Nephron progenitor cell (in vitro differentiated cells): Measurements from ENCODE around the gene FAM227B.

Experiments used
- DNase-seq: peaks from one replicate; pipeline ENCODE4 v3.0.0; 2021
- H3K27ac Mint-ChIP-seq: 2 replicates; pipeline ENCODE4 v1.8.0; 2021; ENCODE audit warnings: mild to moderate bottlenecking, moderate library complexity, mixed read lengths
- H3K27me3 Mint-ChIP-seq: 2 replicates; pipeline ENCODE4 v1.8.0; 2021; ENCODE audit warnings: mild to moderate bottlenecking, low read depth, mixed read lengths; ENCODE audit not compliant: poor library complexity
- H3K36me3 Mint-ChIP-seq: 2 replicates; pipeline ENCODE4 v1.8.0; 2021; ENCODE audit warnings: low read depth, mixed read lengths
- H3K4me1 Mint-ChIP-seq: 2 replicates; pipeline ENCODE4 v1.8.0; 2021; ENCODE audit warnings: mixed read lengths
- H3K4me3 Mint-ChIP-seq: 2 replicates; pipeline ENCODE4 v1.8.0; 2021; ENCODE audit warnings: mild to moderate bottlenecking, moderate library complexity, mixed read lengths
- H3K9me3 Mint-ChIP-seq: 2 replicates; pipeline ENCODE4 v1.8.0; 2021; ENCODE audit warnings: mild to moderate bottlenecking, moderate library complexity, mixed read lengths
- TF ChIP-seq, protein P1 (sequence below): fragments of 200-600 bp; sonication (generic); IDR thresholded peaks from 2 replicates; pipeline ENCODE4 v1.5.0; 2021; ENCODE audit warnings: antibody characterized with exemption

The FAM227B gene

DNA sequence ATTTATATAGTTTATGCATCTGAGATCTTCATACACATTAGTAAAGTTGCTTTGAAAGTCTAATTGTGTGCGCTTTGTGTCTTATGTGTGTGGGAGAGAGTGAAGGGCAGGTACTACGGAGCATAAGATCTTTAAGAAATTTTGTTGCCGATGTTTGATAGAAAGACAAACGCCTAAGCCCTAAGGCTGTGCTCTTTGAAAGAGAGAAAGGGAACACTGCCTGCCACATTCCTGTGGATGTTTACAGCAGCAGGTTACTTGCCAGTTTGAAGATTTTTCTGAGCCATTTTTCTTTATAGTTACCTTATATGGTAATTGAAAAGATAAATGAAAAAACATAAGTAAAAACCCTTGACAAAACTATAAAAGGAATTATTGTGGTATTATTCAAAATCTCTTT lies 17.2 kb upstream of the FAM227B start:
- no peak for DNase-seq
- Mint-ChIP-seq H3K36me3 (peaks cover 61% of the 10 kb centered on the region), H3K4me3 (no peak overlapping the region), H3K27ac (no peak overlapping the region), H3K27me3 (no peaks in the 10 kb centered on the region), H3K4me1 (no peaks in the 10 kb centered on the region), H3K9me3 (no peaks in the 10 kb centered on the region)
- TF ChIP-seq, protein P1, sequence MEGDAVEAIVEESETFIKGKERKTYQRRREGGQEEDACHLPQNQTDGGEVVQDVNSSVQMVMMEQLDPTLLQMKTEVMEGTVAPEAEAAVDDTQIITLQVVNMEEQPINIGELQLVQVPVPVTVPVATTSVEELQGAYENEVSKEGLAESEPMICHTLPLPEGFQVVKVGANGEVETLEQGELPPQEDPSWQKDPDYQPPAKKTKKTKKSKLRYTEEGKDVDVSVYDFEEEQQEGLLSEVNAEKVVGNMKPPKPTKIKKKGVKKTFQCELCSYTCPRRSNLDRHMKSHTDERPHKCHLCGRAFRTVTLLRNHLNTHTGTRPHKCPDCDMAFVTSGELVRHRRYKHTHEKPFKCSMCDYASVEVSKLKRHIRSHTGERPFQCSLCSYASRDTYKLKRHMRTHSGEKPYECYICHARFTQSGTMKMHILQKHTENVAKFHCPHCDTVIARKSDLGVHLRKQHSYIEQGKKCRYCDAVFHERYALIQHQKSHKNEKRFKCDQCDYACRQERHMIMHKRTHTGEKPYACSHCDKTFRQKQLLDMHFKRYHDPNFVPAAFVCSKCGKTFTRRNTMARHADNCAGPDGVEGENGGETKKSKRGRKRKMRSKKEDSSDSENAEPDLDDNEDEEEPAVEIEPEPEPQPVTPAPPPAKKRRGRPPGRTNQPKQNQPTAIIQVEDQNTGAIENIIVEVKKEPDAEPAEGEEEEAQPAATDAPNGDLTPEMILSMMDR = no peak

DNA sequence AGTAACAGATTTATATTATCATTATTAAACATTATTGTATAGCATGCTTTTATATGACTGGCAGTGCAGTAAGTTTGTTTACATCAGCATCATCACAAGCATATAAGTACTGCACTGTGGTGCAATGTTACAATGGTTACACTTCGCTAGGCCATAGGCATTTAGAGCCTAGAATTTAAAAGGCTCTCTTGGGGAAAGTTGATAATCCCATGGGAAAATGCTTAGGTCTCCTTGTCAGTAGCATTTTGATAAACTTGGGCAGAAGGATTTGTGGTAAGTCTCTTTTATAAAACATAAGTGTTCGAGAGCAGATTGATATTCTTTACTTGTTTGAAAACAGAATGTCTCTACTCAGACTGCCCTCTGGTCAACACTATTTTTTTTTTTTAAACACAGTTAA lies 7.8 kb upstream of the FAM227B start:
- no peak overlapping the region for H3K27ac Mint-ChIP-seq
- peaks cover 76% of the 10 kb centered on the region for H3K36me3 Mint-ChIP-seq
- peaks cover 20% of the 10 kb centered on the region for H3K9me3 Mint-ChIP-seq
- H3K4me3 Mint-ChIP-seq = no peak overlapping the region
- H3K4me1 Mint-ChIP-seq = peaks cover 19% of the 10 kb centered on the region
- no peaks in the 10 kb centered on the region for H3K27me3 Mint-ChIP-seq
- TF ChIP-seq, protein P1 = no peak
- DNase-seq = no peak

DNA sequence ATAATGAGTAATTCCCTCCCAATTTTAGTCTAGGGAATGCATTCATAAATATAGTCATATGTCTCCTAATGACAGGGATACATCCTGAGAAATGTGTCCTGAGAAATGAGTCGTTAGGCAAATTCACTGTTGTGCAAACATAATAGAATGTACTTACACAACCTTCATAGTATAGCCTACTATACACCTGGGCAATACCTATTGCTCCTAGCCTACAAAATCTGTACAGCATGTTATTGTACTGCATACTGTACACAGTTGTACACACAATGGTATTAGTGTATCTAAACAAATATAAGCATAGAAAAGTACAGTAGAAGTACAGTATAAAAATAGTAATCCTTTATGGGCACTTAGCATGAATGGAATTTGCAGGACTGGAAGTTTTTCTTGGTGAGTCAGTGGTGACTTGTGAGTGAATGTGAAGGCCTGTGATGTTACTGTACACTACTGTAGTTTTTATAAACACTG lies 6.8 kb upstream of the FAM227B start:
- Mint-ChIP-seq H3K36me3 (peaks cover 76% of the 10 kb centered on the region), H3K4me1 (peaks cover 27% of the 10 kb centered on the region), H3K4me3 (no peak overlapping the region), H3K27me3 (no peaks in the 10 kb centered on the region), H3K9me3 (peaks cover 22% of the 10 kb centered on the region), H3K27ac (no peak overlapping the region)
- no peak for DNase-seq
- TF ChIP-seq, protein P1 = no peak

GRCh38 chr15:49625460-49626036 lies 4.9 kb upstream of the FAM227B start:
- Mint-ChIP-seq H3K4me3 (no peak overlapping the region), H3K36me3 (peaks cover 77% of the 10 kb centered on the region), H3K4me1 (peaks cover 40% of the 10 kb centered on the region), H3K9me3 (peaks cover 22% of the 10 kb centered on the region), H3K27ac (peak overlapping the region; percentile 90), H3K27me3 (no peaks in the 10 kb centered on the region)
- DNase-seq = no peak
- TF ChIP-seq, protein P1 = no peak

DNA sequence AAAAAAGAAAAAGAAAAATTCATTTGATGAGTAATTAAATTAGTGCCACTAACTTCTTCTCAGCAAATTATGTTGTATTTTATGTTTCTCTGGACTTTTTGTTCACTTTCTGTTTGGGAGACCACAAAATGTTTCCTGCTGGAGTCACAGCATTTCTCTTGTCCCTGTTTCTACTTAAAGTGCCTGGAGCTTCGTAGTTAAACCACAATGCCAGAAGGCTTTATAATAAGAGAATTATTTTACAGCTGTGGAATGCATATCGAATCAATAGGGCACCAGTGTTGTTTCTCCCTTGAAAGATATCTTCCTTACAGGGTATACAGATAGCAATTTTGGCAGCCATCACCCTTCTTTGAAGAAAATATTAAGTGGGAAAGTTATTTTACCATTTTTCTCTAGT lies 3.4 kb upstream of the FAM227B start:
- peaks cover 22% of the 10 kb centered on the region for H3K9me3 Mint-ChIP-seq
- H3K36me3 Mint-ChIP-seq = peaks cover 65% of the 10 kb centered on the region
- no peak overlapping the region for H3K4me3 Mint-ChIP-seq
- TF ChIP-seq, protein P1 = no peak
- peaks cover 55% of the 10 kb centered on the region for H3K4me1 Mint-ChIP-seq
- H3K27ac Mint-ChIP-seq = no peak overlapping the region
- H3K27me3 Mint-ChIP-seq = no peaks in the 10 kb centered on the region
- no peak for DNase-seq

DNA sequence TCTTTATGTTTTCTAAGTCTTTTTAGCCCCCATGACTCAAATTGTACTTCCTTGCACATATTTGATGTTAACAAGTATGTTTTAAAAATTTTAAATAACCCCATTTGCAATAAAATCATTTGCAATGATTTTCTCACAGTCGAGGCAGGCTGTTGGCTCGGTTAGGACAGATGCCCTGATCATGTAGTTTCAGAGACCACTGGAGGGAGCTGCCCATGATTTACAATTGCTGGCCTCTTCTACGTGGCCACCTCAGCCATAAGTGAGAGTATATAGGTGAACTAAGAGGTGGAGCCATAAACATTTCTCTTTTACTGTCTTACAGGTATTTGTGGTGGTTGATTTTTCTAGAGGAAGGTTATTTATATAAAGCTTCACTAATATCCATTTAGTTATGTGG lies 1.9 kb upstream of the FAM227B start:
- DNase-seq = no peak
- H3K4me3 Mint-ChIP-seq = peak overlapping the region; percentile 92
- H3K9me3 Mint-ChIP-seq = peaks cover 22% of the 10 kb centered on the region
- TF ChIP-seq, protein P1 = no peak
- no peaks in the 10 kb centered on the region for H3K27me3 Mint-ChIP-seq
- H3K27ac Mint-ChIP-seq = no peak overlapping the region
- H3K4me1 Mint-ChIP-seq = peaks cover 48% of the 10 kb centered on the region
- H3K36me3 Mint-ChIP-seq = peaks cover 64% of the 10 kb centered on the region
